Hematopoietic multipotent progenitor cell treated with erythropoietin and hydrocortisone succinate and interleukin-3 and kit ligand, for 15 days (in vitro differentiated cells): ENCODE data around the gene DDB1.
"Not testable (repeated sequence)": the region's sequence is repeated elsewhere in the genome, so short reads cannot be mapped to it uniquely, and the experiment has no call there.

ENCODE experiments used
- DNase-seq: peaks from one replicate; pipeline ENCODE4 v3.0.0-alpha.2; 2015; ENCODE audit warnings: low spot score

Gene DDB1

GRCh38 chr11:61268588-61269250 lies 64.2 kb downstream of the DDB1 start:
- no peak for DNase-seq

GRCh38 chr11:61267437-61267841 lies 65.5 kb downstream of the DDB1 start:
- peak; percentile 67 for DNase-seq

- DNase-seq = no peak
These were observed 66.3 kb downstream of the DDB1 start for GRCh38 chr11:61266602-61267001.

- DNase-seq = no peak
These were observed 67.5 kb downstream of the DDB1 start for GRCh38 chr11:61265357-61265756.

- DNase-seq = no peak
These were observed 68.1 kb downstream of the DDB1 start for GRCh38 chr11:61264795-61265194.

- DNase-seq = no peak
These were observed 68.5 kb downstream of the DDB1 start for GRCh38 chr11:61264371-61264770.

- DNase-seq = no peak
These were observed 73.5 kb downstream of the DDB1 start for GRCh38 chr11:61259363-61259762.

- no peak for DNase-seq
These were observed 74.4 kb downstream of the DDB1 start for GRCh38 chr11:61258546-61258945.

- DNase-seq = no peak
These were observed 76.0 kb downstream of the DDB1 start for GRCh38 chr11:61256710-61257482.

GRCh38 chr11:61254403-61255025 lies 78.4 kb downstream of the DDB1 start:
- peak; percentile 86 for DNase-seq

- DNase-seq = not testable (repeated sequence)
These were observed 80.6 kb downstream of the DDB1 start for GRCh38 chr11:61252332-61252731.

GRCh38 chr11:61250796-61251765 lies 81.8 kb downstream of the DDB1 start:
- DNase-seq = not testable (repeated sequence)
